OCI-M2 (cell line): ENCODE data around the gene MAGEB3.
A peak's percentile ranks its signal among the peaks of the same experiment; 100 is the strongest.

Source experiments
- DNase-seq: peaks from one replicate; lab custom pipeline; 2025; ENCODE audit not compliant: unreplicated experiment; lab: John Stamatoyannopoulos, UW

MAGEB3 gene

GRCh38 chrX:30278365-30278764 lies 47.9 kb downstream of the MAGEB3 start:
- no peak for DNase-seq

GRCh38 chrX:30280428-30280827 lies 50.0 kb downstream of the MAGEB3 start:
- no peak for DNase-seq

GRCh38 chrX:30282527-30282926 lies 52.1 kb downstream of the MAGEB3 start:
- no peak for DNase-seq

- DNase-seq, result peak; percentile 6
Observed at GRCh38 chrX:30283456-30284200, 53.2 kb downstream of the MAGEB3 start.
